Sigmoid colon (tissue), 7 donors: ENCODE results near the gene JPH2. TPM values are rescaled to one million over a fixed set of nuclear protein-coding genes. Genes with fewer than 3 reads are reported as not detected.

Source experiments
- DNase-seq: peaks from one replicate; pipeline ENCODE4 v3.0.0-alpha.2; 2019
- H3K27ac ChIP-seq, 4 donors: fragments of 200-600 bp; sonication (generic); one replicate each; pipeline ENCODE4 v1.5.1; 2016 to 2019; ENCODE audit warnings: mild to moderate bottlenecking in 1 of 4
- H3K27me3 ChIP-seq, 3 donors: fragments of 200-600 bp; sonication (generic); one replicate each; pipeline ENCODE4 v1.5.1; 2019; ENCODE audit warnings: mild to moderate bottlenecking in 1 of 3
- H3K36me3 ChIP-seq, 4 donors: fragments of 200-600 bp; sonication (generic); one replicate each; pipeline ENCODE4 v1.5.1; 2016 to 2019
- H3K4me1 ChIP-seq, 4 donors: fragments of 200-600 bp; sonication (generic); one replicate each; pipeline ENCODE4 v1.5.1; 2017 to 2019
- H3K4me3 ChIP-seq, 4 donors: fragments of 200-600 bp; sonication (generic); one replicate each; pipeline ENCODE4 v1.5.1; 2017 to 2019; ENCODE audit warnings: mild to moderate bottlenecking in 2 of 4, moderate library complexity in 1 of 4
- H3K9me3 ChIP-seq, 4 donors: fragments of 200-600 bp in 3 of 4; sonication (generic) in 3 of 4; one replicate each; pipeline versions ENCODE4 v1.5.1 to v1.6.1; 2013 to 2019
- EP300 ChIP-seq, 4 donors: sonication (generic); formaldehyde crosslinking; IDR thresholded peaks; one replicate each; pipeline ENCODE4 v1.6.1; 2017; ENCODE audit warnings: antibody characterized with exemption in 4 of 4
- POLR2A ChIP-seq, 2 donors: fragments of 450-650 bp; IDR thresholded peaks; one replicate each; pipeline ENCODE4 v1.6.1; 2016; ENCODE audit warnings: antibody characterized with exemption in 2 of 2, mild to moderate bottlenecking in 2 of 2, moderate library complexity in 2 of 2
- POLR2AphosphoS5 ChIP-seq, 4 donors: sonication (generic); formaldehyde crosslinking; IDR thresholded peaks; one replicate each; pipeline ENCODE4 v1.6.1; 2017; ENCODE audit warnings: antibody characterized with exemption in 4 of 4
- WGBS, 2 donors: extraction: QIAGEN DNeasy Blood & Tissue Kit; methylation state at CpG; one replicate each; pipeline ENCODE4 v1.1.7; 2013; 5-methylcytosine and 5-hydroxymethylcytosine counted together
- intact Hi-C: fragments of 100-400 bp; cut with DNase I; formaldehyde crosslinking; loops from one replicate; pipeline ENCODE4 v1.15.1; 2023
- polyA plus RNA-seq, 3 donors: library from polyadenylated mRNA; stranded (reverse); fragments of 200-250 nt; gene quantifications; one replicate each; pipeline ENCODE4 v1.2.3, GENCODE V29; 2013
- total RNA-seq, 4 donors: library from RNA; depleted of rRNA; stranded (reverse); fragments of >200 nt; gene quantifications; one replicate each; pipeline ENCODE4 v1.1.0, GENCODE V29; 2016
- TF ChIP-seq, protein P1 (sequence below), 4 experiments: fragments of 450-650 bp in 3 of 4; fragments of 200-600 bp in 1 of 4; IDR thresholded peaks; one replicate each; pipeline ENCODE4 v1.5.1; 2016 to 2019; ENCODE audit warnings: antibody characterized with exemption in 4 of 4, mild to moderate bottlenecking in 3 of 4, moderate library complexity in 2 of 4
- donor health status: healthy with polysubstance abuse.
- donor health status: Bipolar disorder and iron deficiency.
- donor health status: healthy.

The JPH2 gene
- total and polyA plus RNA-seq, 7 donors = 0.23 to 166 (median 52.0) TPM

DNA sequence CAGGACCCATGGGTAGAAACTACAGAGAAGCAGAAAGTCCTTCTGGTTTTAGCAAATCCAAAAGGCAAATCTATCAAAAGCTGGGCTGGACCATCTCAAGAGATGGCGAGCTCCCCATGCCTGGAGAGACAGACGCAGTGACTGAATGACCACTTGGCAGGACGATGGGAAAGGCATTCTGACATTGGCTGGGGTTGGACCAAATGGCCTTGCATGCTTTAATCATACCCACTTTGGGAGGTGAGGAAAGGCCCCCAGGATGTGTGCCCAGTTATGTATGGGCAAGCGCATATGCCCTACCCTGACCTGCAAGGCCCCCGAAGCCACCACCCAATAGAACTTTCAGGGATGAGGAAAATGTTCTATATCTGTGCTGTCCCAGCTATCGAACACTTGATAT, 45.1 kb downstream of the JPH2 start:
- H3K9me3 ChIP-seq = no peaks in the 10 kb centered on the region
- no peak overlapping the region for H3K4me3 ChIP-seq
- no peaks in the 10 kb centered on the region for H3K27me3 ChIP-seq
- TF ChIP-seq, protein P1, sequence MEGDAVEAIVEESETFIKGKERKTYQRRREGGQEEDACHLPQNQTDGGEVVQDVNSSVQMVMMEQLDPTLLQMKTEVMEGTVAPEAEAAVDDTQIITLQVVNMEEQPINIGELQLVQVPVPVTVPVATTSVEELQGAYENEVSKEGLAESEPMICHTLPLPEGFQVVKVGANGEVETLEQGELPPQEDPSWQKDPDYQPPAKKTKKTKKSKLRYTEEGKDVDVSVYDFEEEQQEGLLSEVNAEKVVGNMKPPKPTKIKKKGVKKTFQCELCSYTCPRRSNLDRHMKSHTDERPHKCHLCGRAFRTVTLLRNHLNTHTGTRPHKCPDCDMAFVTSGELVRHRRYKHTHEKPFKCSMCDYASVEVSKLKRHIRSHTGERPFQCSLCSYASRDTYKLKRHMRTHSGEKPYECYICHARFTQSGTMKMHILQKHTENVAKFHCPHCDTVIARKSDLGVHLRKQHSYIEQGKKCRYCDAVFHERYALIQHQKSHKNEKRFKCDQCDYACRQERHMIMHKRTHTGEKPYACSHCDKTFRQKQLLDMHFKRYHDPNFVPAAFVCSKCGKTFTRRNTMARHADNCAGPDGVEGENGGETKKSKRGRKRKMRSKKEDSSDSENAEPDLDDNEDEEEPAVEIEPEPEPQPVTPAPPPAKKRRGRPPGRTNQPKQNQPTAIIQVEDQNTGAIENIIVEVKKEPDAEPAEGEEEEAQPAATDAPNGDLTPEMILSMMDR (IDR thresholded peaks at IDR 0.05) = no peak
- no peak for TF ChIP-seq POLR2AphosphoS5 (IDR thresholded peaks at IDR 0.05)
- no peak for TF ChIP-seq POLR2A (IDR thresholded peaks at IDR 0.05)
- no peak for TF ChIP-seq EP300 (IDR thresholded peaks at IDR 0.05)
- peak; percentile 54 for DNase-seq
- H3K36me3 ChIP-seq = peaks cover 0 to 4% (median 0%) of the 10 kb centered on the region in 4 donors
- peaks cover 0 to 97% (median 91%) of the 10 kb centered on the region in 4 donors for H3K4me1 ChIP-seq
- 83 to 89% methylated on average over 6 of the region's 6 CpGs for WGBS, 2 donors
- peak overlapping the region; percentile 80 to 92 (median 92) for H3K27ac ChIP-seq
- intact Hi-C loops = no loop called here

- Histone ChIP-seq H3K4me3 (no peak overlapping the region), H3K4me1 (peaks cover 0 to 89% (median 79%) of the 10 kb centered on the region in 4 donors), H3K9me3 (no peaks in the 10 kb centered on the region), H3K36me3 (no peaks in the 10 kb centered on the region), H3K27ac (peak overlapping the region; percentile 80 to 92 (median 92)), H3K27me3 (no peaks in the 10 kb centered on the region)
- WGBS, 2 donors = 66 to 69% methylated on average over 10 of the region's 10 CpGs
- TF ChIP-seq, protein P1 (IDR thresholded peaks at IDR 0.05) = no peak
- TF ChIP-seq EP300 (IDR thresholded peaks at IDR 0.05) (no peak), POLR2AphosphoS5 (IDR thresholded peaks at IDR 0.05) (no peak), POLR2A (IDR thresholded peaks at IDR 0.05) (no peak)
- DNase-seq = peak; percentile 64
- intact Hi-C loops = loop anchor here (10.0 kb wide), 1 partner anchor 1206 kb away; the partner anchor contains the start of gene SDC4
Observed at GRCh38 chr20:44138867-44139266, 48.1 kb downstream of the JPH2 start.

DNA sequence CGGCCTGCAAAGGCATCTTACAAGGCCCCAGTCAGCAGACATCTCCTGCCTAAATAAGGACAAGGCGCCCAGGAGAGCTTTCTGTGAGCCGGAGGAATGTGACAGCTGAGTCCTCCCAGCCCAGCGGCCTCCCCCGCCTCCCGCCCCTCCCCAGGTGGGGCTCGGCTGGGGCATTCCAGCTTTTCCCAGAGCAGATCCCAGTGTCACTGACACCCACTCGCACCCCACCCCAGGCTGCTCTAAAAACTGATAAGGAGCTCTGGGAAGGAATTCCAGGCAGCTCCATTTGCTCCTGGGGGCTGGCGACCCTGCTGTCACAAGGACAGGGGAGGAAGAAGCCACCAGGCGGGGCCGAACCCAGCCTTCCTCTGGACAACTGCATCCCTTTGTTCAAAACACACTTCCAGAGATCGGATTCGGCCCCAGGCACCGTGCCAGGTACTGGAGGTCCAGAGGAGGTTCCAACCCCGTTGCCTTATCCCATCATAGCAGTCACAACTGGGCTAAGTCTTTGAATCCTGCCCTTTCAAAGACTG, 49.7 kb downstream of the JPH2 start:
- H3K36me3 ChIP-seq = no peaks in the 10 kb centered on the region
- intact Hi-C loops = loop anchor here (2.0 to 10.0 kb wide), 2 partner anchors 45 to 1207 kb away; partner anchors contain the start of gene SDC4
- H3K27me3 ChIP-seq = no peaks in the 10 kb centered on the region
- H3K9me3 ChIP-seq = no peaks in the 10 kb centered on the region
- H3K4me3 ChIP-seq = peak overlapping the region in 2 of 4 donors; percentile 9 to 11
- peak overlapping the region; percentile 80 to 92 (median 92) for H3K27ac ChIP-seq
- WGBS, 2 donors = 16 to 33% methylated on average over 15 of the region's 15 CpGs
- peaks cover 0 to 74% (median 68%) of the 10 kb centered on the region in 4 donors for H3K4me1 ChIP-seq
- TF ChIP-seq, protein P1 (IDR thresholded peaks at IDR 0.05) = no peak
- TF ChIP-seq POLR2AphosphoS5 (IDR thresholded peaks at IDR 0.05) (peak; percentile 31 to 76 (median 71)), EP300 (IDR thresholded peaks at IDR 0.05) (peak in 3 of 4 donors; percentile 34 to 79 (median 78))
- DNase-seq = peak; percentile 94

- no peaks in the 10 kb centered on the region for H3K27me3 ChIP-seq
- whole genome bisulfite sequencing, 2 donors = 38 to 56% methylated on average over 7 of the region's 7 CpGs
- intact Hi-C loops = loop anchor here (2.0 to 10.0 kb wide), 2 partner anchors 46 to 1208 kb away; partner anchors contain the start of gene SDC4
- no peaks in the 10 kb centered on the region for H3K36me3 ChIP-seq
- H3K27ac ChIP-seq = peak overlapping the region; percentile 80 to 92 (median 92)
- no peaks in the 10 kb centered on the region for H3K9me3 ChIP-seq
- DNase-seq = peak; percentile 30
- no peak overlapping the region for H3K4me3 ChIP-seq
- H3K4me1 ChIP-seq = peaks cover 0 to 68% (median 62%) of the 10 kb centered on the region in 4 donors
- TF ChIP-seq, protein P1 (IDR thresholded peaks at IDR 0.05) = no peak
- TF ChIP-seq EP300 (IDR thresholded peaks at IDR 0.05) = no peak
- no peak for TF ChIP-seq POLR2A (IDR thresholded peaks at IDR 0.05)
Observed at GRCh38 chr20:44136579-44137265, 50.3 kb downstream of the JPH2 start.
